VCaP (cell line): Measurements from ENCODE around the gene AHCYL2.
A peak's percentile ranks its signal among the peaks of the same experiment; 100 is the strongest.
"Not testable (repeated sequence)": the region's sequence is repeated elsewhere in the genome, so short reads cannot be mapped to it uniquely, and the experiment has no call there.

Experiments
- H3K27ac ChIP-seq: fragments of 450-650 bp; 2 replicates; pipeline ENCODE4 v1.5.1; 2017
- TF ChIP-seq, protein P1 (sequence below): fragments of 450-650 bp; conservative IDR thresholded peaks from 2 replicates; pipeline ENCODE4 v1.5.1; 2017; ENCODE audit warnings: mild to moderate bottlenecking, moderate library complexity

AHCYL2 gene

DNA sequence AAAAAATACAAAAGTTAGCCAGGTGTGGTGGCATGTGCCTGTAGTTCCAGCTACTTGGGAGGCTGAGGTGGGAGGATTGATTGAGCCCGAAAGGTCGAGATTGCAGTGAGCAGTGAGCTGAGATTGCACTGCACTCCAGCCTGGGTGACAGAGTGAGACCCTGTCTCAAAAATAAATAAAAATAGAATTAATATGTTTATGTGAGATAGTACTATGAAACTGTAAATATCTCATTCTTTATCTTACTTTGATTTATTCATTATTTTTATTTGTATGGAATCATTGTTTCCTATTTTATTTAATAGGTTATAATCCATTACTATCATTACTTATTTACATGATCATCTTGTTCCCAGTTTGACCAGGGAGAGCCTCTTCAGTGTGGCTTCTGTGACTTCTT lies 168.4 kb downstream of the AHCYL2 start:
- TF ChIP-seq, protein P1, sequence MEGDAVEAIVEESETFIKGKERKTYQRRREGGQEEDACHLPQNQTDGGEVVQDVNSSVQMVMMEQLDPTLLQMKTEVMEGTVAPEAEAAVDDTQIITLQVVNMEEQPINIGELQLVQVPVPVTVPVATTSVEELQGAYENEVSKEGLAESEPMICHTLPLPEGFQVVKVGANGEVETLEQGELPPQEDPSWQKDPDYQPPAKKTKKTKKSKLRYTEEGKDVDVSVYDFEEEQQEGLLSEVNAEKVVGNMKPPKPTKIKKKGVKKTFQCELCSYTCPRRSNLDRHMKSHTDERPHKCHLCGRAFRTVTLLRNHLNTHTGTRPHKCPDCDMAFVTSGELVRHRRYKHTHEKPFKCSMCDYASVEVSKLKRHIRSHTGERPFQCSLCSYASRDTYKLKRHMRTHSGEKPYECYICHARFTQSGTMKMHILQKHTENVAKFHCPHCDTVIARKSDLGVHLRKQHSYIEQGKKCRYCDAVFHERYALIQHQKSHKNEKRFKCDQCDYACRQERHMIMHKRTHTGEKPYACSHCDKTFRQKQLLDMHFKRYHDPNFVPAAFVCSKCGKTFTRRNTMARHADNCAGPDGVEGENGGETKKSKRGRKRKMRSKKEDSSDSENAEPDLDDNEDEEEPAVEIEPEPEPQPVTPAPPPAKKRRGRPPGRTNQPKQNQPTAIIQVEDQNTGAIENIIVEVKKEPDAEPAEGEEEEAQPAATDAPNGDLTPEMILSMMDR, result no peak
- no peak overlapping the region for H3K27ac ChIP-seq

DNA sequence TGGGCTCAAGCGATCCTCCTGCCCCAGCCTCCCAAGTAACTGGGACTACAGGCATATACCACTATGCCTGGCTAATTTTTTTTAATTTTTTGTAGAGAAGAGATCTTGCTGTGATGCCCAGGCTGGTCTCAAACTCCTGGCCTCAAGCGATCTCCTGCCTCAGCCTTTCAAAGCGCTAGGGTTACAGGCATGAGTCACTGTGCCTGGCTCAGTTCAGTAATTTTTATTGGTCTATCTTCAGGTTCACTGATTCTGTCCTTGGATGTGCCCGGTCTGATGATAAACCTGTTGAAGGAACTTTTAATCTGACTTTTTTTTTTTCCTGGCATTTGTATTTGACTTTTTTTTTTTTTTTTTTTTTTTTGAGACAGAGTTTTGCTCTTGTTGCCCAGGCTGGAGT lies 169.3 kb downstream of the AHCYL2 start:
- no peak overlapping the region for H3K27ac ChIP-seq
- TF ChIP-seq, protein P1, result no peak

DNA sequence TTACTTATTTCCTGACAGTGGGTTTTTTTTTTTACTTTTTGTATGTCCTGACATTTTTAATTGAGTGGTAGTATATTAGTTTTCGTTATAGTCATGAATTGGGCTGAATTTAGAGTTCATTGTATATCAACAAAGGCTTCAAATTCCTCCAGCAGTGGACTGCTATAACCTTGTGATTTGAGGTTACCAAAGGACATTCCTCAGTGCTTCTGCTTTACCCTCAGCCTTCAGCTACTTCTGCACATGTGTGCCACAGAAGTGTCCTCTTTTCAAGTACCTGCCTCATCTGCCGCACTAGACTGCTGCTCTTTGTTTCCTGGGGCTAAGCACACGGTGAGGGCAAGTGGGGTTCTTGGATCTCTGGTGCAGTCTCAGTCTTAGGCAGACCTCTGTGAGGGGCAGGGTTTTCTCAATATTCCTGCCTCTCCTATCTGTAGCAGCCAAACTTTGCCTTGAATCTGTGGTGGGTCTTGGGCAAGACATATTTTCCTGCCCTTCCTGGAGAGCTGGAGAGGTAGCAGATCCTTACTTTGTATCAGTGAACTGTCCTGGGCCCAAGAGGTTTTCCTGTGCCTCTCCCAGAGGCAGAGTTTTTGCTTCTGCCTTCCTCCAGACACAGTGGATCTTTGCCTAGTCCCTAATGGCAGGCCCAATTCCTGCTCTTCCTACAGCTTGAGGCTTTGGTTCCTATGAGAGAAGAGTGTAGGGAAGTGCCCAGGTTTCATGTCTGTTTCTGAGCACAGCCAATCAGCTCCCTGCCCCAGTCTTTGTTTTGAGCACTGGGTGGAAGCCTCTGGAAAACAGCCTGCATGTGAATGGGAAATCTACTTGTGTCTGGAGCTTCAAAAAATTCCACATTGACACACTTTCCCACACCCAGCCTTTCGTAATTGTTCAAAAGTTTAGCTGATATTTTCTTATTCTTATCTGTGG lies 170.4 kb downstream of the AHCYL2 start:
- no peak overlapping the region for H3K27ac ChIP-seq

DNA sequence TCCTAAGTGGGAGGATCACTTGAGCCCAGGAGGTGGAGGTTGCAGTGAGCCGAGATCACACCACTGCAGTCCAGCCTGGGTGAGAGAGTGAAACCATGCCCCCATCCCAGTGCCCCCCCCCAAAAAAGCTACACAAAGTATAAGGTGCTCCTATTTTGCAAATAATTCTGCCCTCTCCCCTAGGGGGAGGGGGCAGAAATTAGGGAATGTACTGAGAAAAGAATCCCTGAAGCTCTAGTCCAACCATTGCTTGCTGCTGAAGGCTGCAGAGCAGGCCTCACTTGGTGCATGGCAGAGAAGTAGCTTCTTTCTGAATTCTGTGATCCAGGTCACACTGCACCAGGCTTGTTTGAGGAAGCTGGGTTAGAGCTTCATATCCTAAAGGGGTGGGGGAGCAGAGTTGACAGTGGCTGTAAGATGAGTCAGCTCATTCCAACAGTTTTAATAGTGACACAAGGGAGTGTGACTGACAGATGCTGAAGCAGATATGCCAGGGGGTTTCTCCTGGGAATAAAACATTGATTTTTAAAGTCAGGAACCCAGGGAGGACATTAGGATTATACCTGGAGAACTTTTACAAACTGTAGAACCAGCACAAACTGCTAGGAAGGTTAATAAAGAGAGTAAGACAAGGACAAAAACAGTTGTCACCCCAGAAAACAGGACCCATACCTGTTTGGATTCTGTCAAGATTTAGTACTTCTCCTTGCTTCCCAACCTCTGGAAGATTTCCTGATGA lies 176.6 kb downstream of the AHCYL2 start:
- TF ChIP-seq, protein P1, result no peak
- H3K27ac ChIP-seq, result no peak overlapping the region

More for the DNA sequence above, 170.4 kb downstream of the AHCYL2 start:
- TF ChIP-seq, protein P1, result no peak

DNA sequence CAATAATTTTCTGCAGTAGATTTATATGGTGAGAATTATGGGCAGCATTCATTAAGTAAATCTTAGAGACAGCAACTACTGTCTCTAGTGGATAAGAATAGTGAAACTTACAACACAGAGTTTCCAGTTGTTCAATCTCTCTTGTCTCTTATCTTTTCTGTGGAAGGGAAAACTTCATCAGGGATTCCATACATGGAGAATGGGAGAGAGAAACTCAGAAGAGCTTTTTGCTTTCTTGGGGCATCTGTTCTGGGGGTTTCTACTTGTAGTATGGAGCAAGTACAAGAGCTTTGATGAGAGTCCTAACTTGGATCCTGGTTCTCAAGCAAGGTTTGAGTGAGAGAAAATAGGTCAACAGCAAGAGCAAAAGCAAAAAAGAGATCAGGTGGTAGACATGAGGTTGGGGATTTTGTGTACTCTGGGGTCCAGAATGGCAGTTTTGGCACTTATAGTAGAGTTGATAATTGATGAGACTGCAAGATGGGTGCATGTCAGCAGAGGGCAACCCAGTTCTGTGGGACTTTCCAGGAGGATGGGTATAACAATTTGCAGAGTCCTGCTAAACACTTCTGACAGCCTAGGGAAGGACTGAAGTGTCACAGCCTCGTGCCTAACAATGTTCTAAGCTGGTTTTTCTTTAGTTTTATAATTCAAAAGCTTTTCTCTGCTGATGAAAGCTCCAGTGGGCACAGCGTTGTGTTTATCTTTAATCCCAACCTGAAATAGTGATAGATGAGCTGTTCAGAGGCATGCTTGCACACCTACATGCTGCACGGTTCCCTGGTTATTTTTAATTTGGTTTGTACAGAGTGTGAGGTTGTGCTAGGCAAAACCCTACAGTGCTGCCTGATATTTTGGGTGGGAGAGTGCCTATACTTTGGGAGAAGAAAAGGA lies 177.4 kb downstream of the AHCYL2 start:
- TF ChIP-seq, protein P1, result peak; percentile 30
- H3K27ac ChIP-seq, result no peak overlapping the region

DNA sequence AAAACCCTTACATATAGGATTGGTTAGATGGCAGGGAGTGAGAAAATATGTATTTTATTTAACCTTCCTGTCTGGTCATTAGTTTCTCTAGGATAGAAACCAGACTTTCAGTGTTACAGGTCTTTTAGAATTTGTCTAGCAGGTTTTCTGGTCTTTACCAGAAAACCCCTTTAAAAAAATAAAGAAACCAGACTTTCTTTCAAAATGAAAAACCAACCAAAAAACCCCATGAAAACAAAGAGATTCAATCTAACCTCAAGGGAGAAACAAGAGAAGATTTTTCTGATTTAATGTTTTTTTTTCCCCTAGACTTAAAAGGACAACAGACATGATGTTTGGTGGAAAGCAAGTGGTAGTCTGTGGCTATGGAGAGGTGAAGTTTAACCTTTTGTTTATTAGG lies 180.7 kb downstream of the AHCYL2 start:
- H3K27ac ChIP-seq, result no peak overlapping the region
- TF ChIP-seq, protein P1, result no peak

DNA sequence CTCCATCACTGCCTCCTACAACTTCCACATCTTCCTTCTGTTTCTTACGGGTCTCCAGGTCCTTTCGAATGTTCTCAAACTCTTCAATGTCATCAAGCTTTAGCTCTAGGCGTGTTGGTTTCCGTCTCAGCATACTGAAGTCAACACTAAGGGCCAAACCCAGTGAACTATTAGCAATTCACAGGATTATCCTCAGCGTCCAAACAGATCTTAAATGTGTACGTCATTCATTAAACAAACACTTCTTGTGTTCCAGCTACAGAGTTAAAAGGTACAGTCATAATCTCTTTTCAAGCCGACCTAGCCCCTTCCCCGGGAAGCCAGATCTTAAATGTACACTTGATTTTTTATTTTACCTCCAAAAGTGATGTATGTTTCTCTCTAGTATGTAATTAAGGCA lies 185.4 kb downstream of the AHCYL2 start:
- not testable (repeated sequence) for H3K27ac ChIP-seq
